ENCODE data around the gene C11orf52. TPM values are rescaled to one million over a fixed set of nuclear protein-coding genes. Genes with fewer than 3 reads are reported as not detected.

The C11orf52 gene
- total and polyA plus RNA-seq, 2 donors (not counting 3 experiments of a cell fraction or from before 2014, with no cell fraction given) = 0.31 to 0.76 TPM

- H3K9me3 ChIP-seq (replicated peaks; ENCODE audit: control insufficient read depth, insufficient read depth, low read length) = no peaks in the 10 kb centered on the region
- peak overlapping the region; percentile 40 for H3K27ac ChIP-seq (ENCODE audit: insufficient read depth, low read depth, low read length)
- intact Hi-C loops (cut with micrococcal nuclease) (no loop called here), dilution Hi-C loops (cut with MboI; ENCODE audit: extremely low pct_ligation_motif_present, low sequenced_read_pairs) (no loop called here)
- H3K36me3 ChIP-seq (ENCODE audit: control insufficient read depth in 2 of 2, extremely low read depth in 1 of 2, insufficient read depth in 2 of 2, low read length in 2 of 2) = no peaks in the 10 kb centered on the region
- BruUV-seq (replicated peaks) = no TSS peak
- H3K27me3 ChIP-seq (ENCODE audit: control insufficient read depth in 2 of 2, insufficient read depth in 2 of 2, low read length in 2 of 2) = no peaks in the 10 kb centered on the region
- CTCF ChIA-PET = interaction anchor here (2.8 kb wide), 1 partner anchor 35 kb away, joined by 19 read pairs; no protein-coding TSS in a partner anchor
- H4K20me1 ChIP-seq (replicated peaks; ENCODE audit: control insufficient read depth, extremely low read depth, insufficient read depth, low read length) = no peaks in the 10 kb centered on the region
- H2AFZ ChIP-seq (ENCODE audit: low read depth, low read length) = no peak overlapping the region
- H3K4me1 ChIP-seq (ENCODE audit: control insufficient read depth, extremely low read depth, insufficient read depth, low read length) = peaks cover 43% of the 10 kb centered on the region
- no peak overlapping the region for H3K9ac ChIP-seq (replicated peaks; ENCODE audit: extremely low read depth, insufficient read depth, low read length)
- FAIRE-seq = no peak
- H3K4me2 ChIP-seq (ENCODE audit: insufficient read depth, low read length) = no peak overlapping the region
- POLR2A ChIA-PET = no interaction called here
- H3K79me2 ChIP-seq (ENCODE audit: control insufficient read depth, insufficient read depth, low read length) = peaks cover 8% of the 10 kb centered on the region
- DNase-seq (ENCODE audit: low read depth, low spot score) = peak; percentile 57
- H3K4me3 ChIP-seq (replicated peaks in 1 of 3; ENCODE audit: insufficient read depth in 1 of 3, low read depth in 1 of 3, low read length in 3 of 3) = no peak overlapping the region
- TF ChIP-seq GATA2 (IDR thresholded peaks at IDR 0.05; ENCODE audit: insufficient read depth, insufficient read length, low read depth, low read length) = no peak
- no peak for TF ChIP-seq MYC (IDR thresholded peaks at IDR 0.05; ENCODE audit: low read depth, low read length)
- TF ChIP-seq, protein P1, sequence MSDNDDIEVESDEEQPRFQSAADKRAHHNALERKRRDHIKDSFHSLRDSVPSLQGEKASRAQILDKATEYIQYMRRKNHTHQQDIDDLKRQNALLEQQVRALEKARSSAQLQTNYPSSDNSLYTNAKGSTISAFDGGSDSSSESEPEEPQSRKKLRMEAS (IDR thresholded peaks at IDR 0.05; ENCODE audit: insufficient read depth, insufficient read length) = no peak
- TF ChIP-seq, protein P2, sequence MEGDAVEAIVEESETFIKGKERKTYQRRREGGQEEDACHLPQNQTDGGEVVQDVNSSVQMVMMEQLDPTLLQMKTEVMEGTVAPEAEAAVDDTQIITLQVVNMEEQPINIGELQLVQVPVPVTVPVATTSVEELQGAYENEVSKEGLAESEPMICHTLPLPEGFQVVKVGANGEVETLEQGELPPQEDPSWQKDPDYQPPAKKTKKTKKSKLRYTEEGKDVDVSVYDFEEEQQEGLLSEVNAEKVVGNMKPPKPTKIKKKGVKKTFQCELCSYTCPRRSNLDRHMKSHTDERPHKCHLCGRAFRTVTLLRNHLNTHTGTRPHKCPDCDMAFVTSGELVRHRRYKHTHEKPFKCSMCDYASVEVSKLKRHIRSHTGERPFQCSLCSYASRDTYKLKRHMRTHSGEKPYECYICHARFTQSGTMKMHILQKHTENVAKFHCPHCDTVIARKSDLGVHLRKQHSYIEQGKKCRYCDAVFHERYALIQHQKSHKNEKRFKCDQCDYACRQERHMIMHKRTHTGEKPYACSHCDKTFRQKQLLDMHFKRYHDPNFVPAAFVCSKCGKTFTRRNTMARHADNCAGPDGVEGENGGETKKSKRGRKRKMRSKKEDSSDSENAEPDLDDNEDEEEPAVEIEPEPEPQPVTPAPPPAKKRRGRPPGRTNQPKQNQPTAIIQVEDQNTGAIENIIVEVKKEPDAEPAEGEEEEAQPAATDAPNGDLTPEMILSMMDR (IDR thresholded peaks at IDR 0.05; ENCODE audit: extremely low read depth in 1 of 2, insufficient read depth in 1 of 2, low read depth in 1 of 2, low read length in 2 of 2) = no peak
- TF ChIP-seq FOS (IDR thresholded peaks at IDR 0.05; ENCODE audit: borderline replicate concordance, insufficient read depth, low read length) = no peak
- no peak for TF ChIP-seq POLR2A (IDR thresholded peaks at IDR 0.05; ENCODE audit: low read depth, low read length)
- no peak for TF ChIP-seq POLR2AphosphoS5 (IDR thresholded peaks at IDR 0.05; ENCODE audit: insufficient read depth, low read depth, low read length)
- TF ChIP-seq EZH2 (IDR thresholded peaks at IDR 0.05; ENCODE audit: borderline replicate concordance, low read depth, low read length, severe bottlenecking) = no peak
- no peaks in the 10 kb centered on the region for H3K9me1 ChIP-seq (replicated peaks; ENCODE audit: control insufficient read depth, extremely low read depth, insufficient read depth, low read length)
Measured at GRCh38 chr11:111946499-111946898, 27.8 kb downstream of the C11orf52 start.
